Suprapubic skin (tissue), 4 donors: ENCODE measurements around the gene TAPT1.

Experiments
- POLR2A ChIP-seq, 2 donors: fragments of 450-650 bp; IDR thresholded peaks; one replicate each; pipeline ENCODE4 v1.6.1; 2017; ENCODE audit warnings: antibody characterized with exemption in 2 of 2, mild to moderate bottlenecking in 2 of 2, moderate library complexity in 2 of 2
- POLR2AphosphoS5 ChIP-seq, 3 donors: sonication (generic); formaldehyde crosslinking; IDR thresholded peaks; one replicate each; pipeline ENCODE4 v1.6.1; 2017; ENCODE audit warnings: antibody characterized with exemption in 3 of 3
- TF ChIP-seq, protein P1 (sequence below), 2 donors: fragments of 200-600 bp in 1 of 2; fragments of 450-650 bp in 1 of 2; sonication (generic) in 1 of 2; IDR thresholded peaks; one replicate each; pipeline ENCODE4 v1.5.1; 2016 to 2019; ENCODE audit warnings: antibody characterized with exemption in 2 of 2, mild to moderate bottlenecking in 1 of 2, moderate library complexity in 1 of 2

DNA sequence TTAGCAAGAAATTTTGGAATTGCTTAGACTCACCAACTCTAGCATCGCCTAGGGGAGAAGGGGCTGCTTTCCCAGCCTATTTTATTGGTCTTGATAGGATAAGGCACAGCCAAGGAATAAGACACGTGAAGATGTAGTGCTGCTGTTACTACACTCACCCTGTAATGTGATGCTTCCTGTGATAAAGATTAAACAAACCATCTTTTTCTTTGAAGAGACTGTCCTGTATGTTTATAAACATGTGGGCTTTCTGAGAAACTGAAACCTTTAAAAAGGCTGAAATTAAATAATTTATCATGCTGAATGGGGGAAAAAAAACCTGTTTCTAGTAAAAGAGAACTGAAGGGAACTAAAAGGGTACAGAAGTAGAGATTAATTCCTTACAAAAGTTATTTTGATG lies 13.2 kb downstream of the TAPT1 start:
- TF ChIP-seq POLR2A (IDR thresholded peaks at IDR 0.05) (no peak), POLR2AphosphoS5 (IDR thresholded peaks at IDR 0.05) (no peak)
- TF ChIP-seq, protein P1, sequence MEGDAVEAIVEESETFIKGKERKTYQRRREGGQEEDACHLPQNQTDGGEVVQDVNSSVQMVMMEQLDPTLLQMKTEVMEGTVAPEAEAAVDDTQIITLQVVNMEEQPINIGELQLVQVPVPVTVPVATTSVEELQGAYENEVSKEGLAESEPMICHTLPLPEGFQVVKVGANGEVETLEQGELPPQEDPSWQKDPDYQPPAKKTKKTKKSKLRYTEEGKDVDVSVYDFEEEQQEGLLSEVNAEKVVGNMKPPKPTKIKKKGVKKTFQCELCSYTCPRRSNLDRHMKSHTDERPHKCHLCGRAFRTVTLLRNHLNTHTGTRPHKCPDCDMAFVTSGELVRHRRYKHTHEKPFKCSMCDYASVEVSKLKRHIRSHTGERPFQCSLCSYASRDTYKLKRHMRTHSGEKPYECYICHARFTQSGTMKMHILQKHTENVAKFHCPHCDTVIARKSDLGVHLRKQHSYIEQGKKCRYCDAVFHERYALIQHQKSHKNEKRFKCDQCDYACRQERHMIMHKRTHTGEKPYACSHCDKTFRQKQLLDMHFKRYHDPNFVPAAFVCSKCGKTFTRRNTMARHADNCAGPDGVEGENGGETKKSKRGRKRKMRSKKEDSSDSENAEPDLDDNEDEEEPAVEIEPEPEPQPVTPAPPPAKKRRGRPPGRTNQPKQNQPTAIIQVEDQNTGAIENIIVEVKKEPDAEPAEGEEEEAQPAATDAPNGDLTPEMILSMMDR (IDR thresholded peaks at IDR 0.05), result no peak
